Left lung (tissue), 10 donors: ENCODE results near the gene ALDOC. TPM values are rescaled to one million over a fixed set of nuclear protein-coding genes. Genes with fewer than 3 reads are reported as not detected.
A peak's percentile ranks its signal among the peaks of the same experiment; 100 is the strongest.

Experiments used
- ATAC-seq: fragments of 200-7000 bp; cut with Tn5 transposase; one replicate; pipeline ENCODE4 v1.9.1; 2020; ENCODE audit warnings: moderate library complexity
- DNase-seq, 4 donors: peaks; one replicate each; pipeline ENCODE4 v3.0.0-alpha.2; 2013 to 2020
- H3K27ac ChIP-seq, 2 donors: fragments of 200-600 bp; sonication (generic) in 1 of 2; one replicate each; pipeline versions ENCODE4 v1.5.0 to v1.8.0; 2020 to 2021
- H3K27me3 ChIP-seq, 2 donors: fragments of 200-600 bp; sonication (generic) in 1 of 2; one replicate each; pipeline versions ENCODE4 v1.5.0 to v1.8.0; 2020 to 2021
- H3K36me3 ChIP-seq, 2 donors: fragments of 200-600 bp; sonication (generic) in 1 of 2; one replicate each; pipeline versions ENCODE4 v1.5.0 to v1.8.0; 2020 to 2021
- H3K4me1 ChIP-seq, 2 donors: fragments of 200-600 bp; one replicate each; pipeline ENCODE4 v1.8.0; 2021
- H3K4me3 ChIP-seq, 2 donors: fragments of 200-600 bp; sonication (generic) in 1 of 2; one replicate each; pipeline versions ENCODE4 v1.5.0 to v1.8.0; 2020 to 2021; ENCODE audit warnings: mild to moderate bottlenecking in 1 of 2
- H3K9me3 ChIP-seq, 2 donors: fragments of 200-600 bp; sonication (generic) in 1 of 2; one replicate each; pipeline versions ENCODE4 v1.5.0 to v1.8.0; 2020 to 2021
- intact Hi-C, 2 donors: fragments of 100-400 bp; cut with DNase I; formaldehyde crosslinking; loops; one replicate each; pipeline versions ENCODE4 v1.11.2 to v1.14.2; 2022
- polyA plus RNA-seq, 6 donors: library from polyadenylated mRNA; unstranded; fragments of 120-200 nt; gene quantifications; one replicate each; pipeline ENCODE4 v1.2.1, GENCODE V29; 2013; ENCODE audit not compliant: insufficient read length in 6 of 6
- total RNA-seq, 2 donors: library from RNA; stranded (reverse); fragmentation: NEBNext Ultra II Directional; extraction: Animal tissue kit (Norgen Biotek cat#: 25700); gene quantifications; one replicate each; pipeline ENCODE4 v1.2.1, GENCODE V29; 2021
- TF ChIP-seq, protein P1 (sequence below), 2 donors: fragments of 200-600 bp; sonication (generic) in 1 of 2; IDR thresholded peaks; one replicate each; pipeline versions ENCODE4 v1.5.0 to v1.8.0; 2021; ENCODE audit warnings: antibody characterized with exemption in 2 of 2
- donor health status: DM: no; HTN: yes; CAD: no.
- donor health status: DM: no; HTN: no; CAD: no.

Gene ALDOC
- total and polyA plus RNA-seq, 8 donors = 10.9 to 25.5 (median 18.6) TPM

DNA sequence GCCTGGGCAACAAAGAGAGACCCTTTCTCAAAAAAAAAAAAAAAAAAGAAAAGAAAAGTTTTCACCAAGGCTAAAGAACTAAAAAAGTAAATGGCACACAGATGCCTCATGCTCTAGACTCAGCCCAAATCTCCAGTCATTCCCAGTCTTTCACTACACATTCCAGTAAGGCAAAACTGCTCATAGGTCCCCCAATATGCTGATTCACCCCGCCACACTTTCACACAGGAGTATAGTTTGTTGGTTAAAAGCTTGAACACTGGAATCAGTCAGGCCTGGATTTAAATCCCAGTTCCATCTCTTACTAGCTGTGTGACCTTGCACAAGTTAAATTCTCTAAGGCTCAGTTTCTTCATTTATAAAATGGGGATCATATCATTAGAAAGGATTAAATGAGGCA is 7.2 kb downstream of the ALDOC start:
- Histone ChIP-seq H3K27me3 (no peaks in the 10 kb centered on the region), H3K9me3 (no peaks in the 10 kb centered on the region), H3K4me3 (peak overlapping the region in 1 of 2 donors; percentile 99), H3K4me1 (peaks cover 7 to 56% of the 10 kb centered on the region in 2 donors), H3K27ac (no peak overlapping the region), H3K36me3 (peaks cover 0 to 4% of the 10 kb centered on the region in 2 donors)
- TF ChIP-seq, protein P1, sequence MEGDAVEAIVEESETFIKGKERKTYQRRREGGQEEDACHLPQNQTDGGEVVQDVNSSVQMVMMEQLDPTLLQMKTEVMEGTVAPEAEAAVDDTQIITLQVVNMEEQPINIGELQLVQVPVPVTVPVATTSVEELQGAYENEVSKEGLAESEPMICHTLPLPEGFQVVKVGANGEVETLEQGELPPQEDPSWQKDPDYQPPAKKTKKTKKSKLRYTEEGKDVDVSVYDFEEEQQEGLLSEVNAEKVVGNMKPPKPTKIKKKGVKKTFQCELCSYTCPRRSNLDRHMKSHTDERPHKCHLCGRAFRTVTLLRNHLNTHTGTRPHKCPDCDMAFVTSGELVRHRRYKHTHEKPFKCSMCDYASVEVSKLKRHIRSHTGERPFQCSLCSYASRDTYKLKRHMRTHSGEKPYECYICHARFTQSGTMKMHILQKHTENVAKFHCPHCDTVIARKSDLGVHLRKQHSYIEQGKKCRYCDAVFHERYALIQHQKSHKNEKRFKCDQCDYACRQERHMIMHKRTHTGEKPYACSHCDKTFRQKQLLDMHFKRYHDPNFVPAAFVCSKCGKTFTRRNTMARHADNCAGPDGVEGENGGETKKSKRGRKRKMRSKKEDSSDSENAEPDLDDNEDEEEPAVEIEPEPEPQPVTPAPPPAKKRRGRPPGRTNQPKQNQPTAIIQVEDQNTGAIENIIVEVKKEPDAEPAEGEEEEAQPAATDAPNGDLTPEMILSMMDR (IDR thresholded peaks at IDR 0.05) = no peak
- no peak for ATAC-seq
- no peak for DNase-seq
- intact Hi-C loops = no loop called here

DNA sequence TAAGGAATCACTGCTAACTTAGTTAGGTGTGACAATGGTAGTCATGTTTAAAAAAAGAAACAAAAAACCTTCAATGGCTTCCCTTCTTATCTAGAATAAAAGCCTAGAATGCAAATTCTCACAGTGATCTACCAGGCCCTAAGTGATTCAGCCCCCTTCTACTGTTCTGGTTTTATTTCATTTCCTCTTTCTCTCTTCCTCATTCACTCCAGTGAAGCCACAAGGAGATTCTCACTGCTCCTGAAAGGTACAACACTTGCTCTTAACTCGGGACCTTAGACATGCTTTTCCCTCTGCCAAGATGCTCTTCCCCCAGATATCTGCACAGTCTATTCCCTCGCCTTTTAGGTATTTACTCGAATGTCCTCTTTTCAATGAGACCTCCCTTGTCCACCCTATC is 9.1 kb downstream of the ALDOC start:
- intact Hi-C loops = no loop called here
- TF ChIP-seq, protein P1 (IDR thresholded peaks at IDR 0.05) = no peak
- H3K27me3 ChIP-seq = no peaks in the 10 kb centered on the region
- no peak for ATAC-seq
- H3K27ac ChIP-seq = peak overlapping the region in 1 of 2 donors; percentile 16
- H3K4me1 ChIP-seq = peaks cover 7 to 56% of the 10 kb centered on the region in 2 donors
- H3K9me3 ChIP-seq = no peaks in the 10 kb centered on the region
- peaks cover 0 to 19% of the 10 kb centered on the region in 2 donors for H3K36me3 ChIP-seq
- no peak for DNase-seq
- no peak overlapping the region for H3K4me3 ChIP-seq

DNA sequence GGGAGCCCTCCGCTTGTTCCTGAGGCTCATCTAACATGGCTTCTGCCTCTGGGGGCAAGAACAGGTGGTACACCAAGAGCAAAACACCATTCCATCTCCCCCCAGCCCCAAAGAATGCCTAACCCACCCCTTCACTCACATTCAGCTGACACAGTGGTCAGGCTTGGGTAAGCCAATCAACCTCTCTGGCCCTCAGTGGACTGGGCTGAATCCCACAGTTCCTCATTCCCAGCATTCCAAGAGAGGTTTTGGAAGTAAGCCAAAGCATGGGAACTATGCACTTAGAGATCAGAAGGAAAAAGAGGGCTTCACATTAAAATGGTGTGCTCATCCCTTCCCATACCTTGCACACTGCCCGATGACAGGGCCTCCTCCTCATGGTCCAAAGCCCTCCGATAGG is 13.2 kb downstream of the ALDOC start:
- H3K4me3 ChIP-seq = no peak overlapping the region
- no peak overlapping the region for H3K27ac ChIP-seq
- ATAC-seq (peak; percentile 67), DNase-seq (no peak)
- no peaks in the 10 kb centered on the region for H3K9me3 ChIP-seq
- no peaks in the 10 kb centered on the region for H3K27me3 ChIP-seq
- intact Hi-C loops = no loop called here
- H3K36me3 ChIP-seq = peaks cover 0 to 60% of the 10 kb centered on the region in 2 donors
- H3K4me1 ChIP-seq = peaks cover 0 to 24% of the 10 kb centered on the region in 2 donors
- TF ChIP-seq, protein P1 (IDR thresholded peaks at IDR 0.05) = no peak

DNA sequence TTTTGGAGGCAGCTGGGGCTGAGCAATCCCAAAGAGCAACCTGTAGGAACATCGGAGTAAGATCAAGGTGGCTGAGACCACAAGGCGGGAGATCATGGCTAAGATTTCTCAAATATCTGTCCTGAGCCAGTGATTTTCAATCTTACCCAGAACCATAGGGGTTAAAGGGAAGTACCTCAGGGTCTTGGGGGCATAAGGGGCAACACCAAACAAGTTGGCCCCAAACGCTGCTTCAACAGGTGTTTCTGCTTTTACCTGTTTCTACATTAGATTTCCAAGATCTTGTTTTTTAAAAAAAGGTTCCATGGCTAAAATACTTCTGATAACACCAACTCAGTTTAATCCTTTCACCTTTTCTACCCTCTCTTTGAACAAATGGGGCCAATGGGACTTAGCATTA is 21.7 kb downstream of the ALDOC start:
- no peaks in the 10 kb centered on the region for H3K9me3 ChIP-seq
- intact Hi-C loops = no loop called here
- H3K36me3 ChIP-seq = peaks cover 0 to 65% of the 10 kb centered on the region in 2 donors
- H3K27ac ChIP-seq = no peak overlapping the region
- no peak for ATAC-seq
- H3K4me1 ChIP-seq = peaks cover 0 to 25% of the 10 kb centered on the region in 2 donors
- TF ChIP-seq, protein P1 (IDR thresholded peaks at IDR 0.05) = no peak
- H3K27me3 ChIP-seq = no peaks in the 10 kb centered on the region
- no peak overlapping the region for H3K4me3 ChIP-seq
- no peak for DNase-seq

DNA sequence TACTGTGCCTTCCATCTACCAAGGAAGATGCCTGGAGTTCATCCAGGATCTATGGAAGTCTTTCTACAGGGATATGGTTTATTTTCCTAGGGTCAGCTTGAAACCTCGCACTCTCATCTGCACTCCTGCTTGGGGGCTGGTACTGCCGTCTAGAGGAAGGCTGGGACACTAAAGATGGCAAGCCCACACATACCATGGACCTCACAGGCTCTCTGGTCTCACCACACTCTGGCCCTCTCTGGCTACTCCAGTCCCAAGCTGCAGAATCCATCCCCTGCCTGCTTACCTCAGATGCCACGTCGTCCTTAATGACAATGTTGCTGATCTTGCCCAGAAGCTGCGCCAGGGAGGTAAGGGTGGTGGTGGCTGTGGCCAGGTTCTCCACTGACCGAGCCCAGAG is 22.1 kb downstream of the ALDOC start:
- Histone ChIP-seq H3K4me3 (no peak overlapping the region), H3K36me3 (peaks cover 0 to 61% of the 10 kb centered on the region in 2 donors), H3K9me3 (no peaks in the 10 kb centered on the region), H3K27ac (no peak overlapping the region), H3K27me3 (no peaks in the 10 kb centered on the region), H3K4me1 (peaks cover 0 to 30% of the 10 kb centered on the region in 2 donors)
- no peak for ATAC-seq
- TF ChIP-seq, protein P1 (IDR thresholded peaks at IDR 0.05) = no peak
- no peak for DNase-seq
- intact Hi-C loops = loop anchor here in 1 of 2 donors (5.0 kb wide), 1 partner anchor 57 kb away; no protein-coding TSS in a partner anchor
